GM19438 (cell line): Measurements from ENCODE around the gene GLYAT.

Experiments used
- ATAC-seq: cut with Tn5 transposase; IDR thresholded peaks from one replicate; pipeline ENCODE4 v1.9.1; 2021; ENCODE audit warnings: low read depth; ENCODE audit not compliant: unreplicated experiment

The GLYAT gene, protein sequence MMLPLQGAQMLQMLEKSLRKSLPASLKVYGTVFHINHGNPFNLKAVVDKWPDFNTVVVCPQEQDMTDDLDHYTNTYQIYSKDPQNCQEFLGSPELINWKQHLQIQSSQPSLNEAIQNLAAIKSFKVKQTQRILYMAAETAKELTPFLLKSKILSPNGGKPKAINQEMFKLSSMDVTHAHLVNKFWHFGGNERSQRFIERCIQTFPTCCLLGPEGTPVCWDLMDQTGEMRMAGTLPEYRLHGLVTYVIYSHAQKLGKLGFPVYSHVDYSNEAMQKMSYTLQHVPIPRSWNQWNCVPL

DNA sequence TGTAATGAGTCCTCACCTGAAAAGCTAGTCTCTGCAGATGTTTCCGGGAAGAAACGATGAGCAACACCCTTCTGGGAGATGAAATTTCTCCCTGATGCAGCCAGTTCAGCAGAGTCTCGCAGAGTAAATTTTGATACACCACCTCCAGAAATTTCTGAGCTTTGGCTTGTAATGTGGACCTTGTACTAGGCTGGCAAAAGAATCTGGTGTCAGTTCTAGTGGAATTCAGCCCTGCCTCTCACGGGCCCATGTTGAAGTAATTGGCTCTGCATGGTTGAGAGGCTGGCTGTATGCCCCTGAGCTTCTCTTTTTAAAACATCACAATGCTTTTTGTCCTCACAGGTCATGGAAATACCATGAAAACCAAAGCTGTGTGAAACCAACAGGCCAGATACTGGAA, at the start of gene GLYAT:
TSS of gene GLYAT (minus strand) at position 125 of the 400 bp plus-strand sequence. CDS start 7,447 bp downstream, outside the sequence.
- no peak for ATAC-seq

DNA sequence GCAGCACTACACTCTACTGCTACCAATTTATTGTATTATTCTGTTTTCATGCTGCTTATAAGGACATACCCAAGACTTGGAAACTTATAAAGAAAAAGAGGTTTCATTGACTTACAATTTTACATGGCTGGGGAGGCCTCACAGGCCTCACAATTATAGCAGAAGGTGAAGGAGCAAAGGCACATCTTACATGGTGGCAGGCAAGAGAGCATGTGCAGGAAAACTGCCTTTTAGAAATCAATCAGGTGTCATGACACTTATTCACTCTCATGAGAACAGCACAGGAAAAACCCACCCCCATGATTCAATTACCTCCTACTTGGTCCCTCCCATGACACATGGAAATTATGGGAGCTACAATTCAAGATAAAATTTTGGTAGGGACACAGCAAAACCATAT, 49.6 kb upstream of the GLYAT start:
- no peak for ATAC-seq

DNA sequence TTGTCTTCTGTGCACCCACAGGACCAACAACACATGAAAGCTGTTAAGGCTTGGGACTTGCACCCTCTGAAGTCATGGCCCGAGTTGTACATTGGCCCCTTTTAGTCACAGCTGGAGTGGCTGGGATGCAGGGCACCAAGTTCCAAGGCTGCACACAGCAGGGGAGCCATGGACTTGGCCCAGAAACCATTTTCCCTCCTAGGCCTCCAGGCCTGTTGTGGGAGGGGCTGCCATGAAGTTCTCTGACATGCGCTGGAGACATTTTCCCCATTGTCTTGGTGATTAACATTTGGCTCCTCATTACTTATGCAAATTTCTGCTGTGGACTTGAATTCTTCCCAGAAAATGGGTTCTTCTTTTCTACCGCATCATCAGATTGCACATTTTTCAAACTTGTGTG, 48.8 kb upstream of the GLYAT start:
- ATAC-seq: no peak

DNA sequence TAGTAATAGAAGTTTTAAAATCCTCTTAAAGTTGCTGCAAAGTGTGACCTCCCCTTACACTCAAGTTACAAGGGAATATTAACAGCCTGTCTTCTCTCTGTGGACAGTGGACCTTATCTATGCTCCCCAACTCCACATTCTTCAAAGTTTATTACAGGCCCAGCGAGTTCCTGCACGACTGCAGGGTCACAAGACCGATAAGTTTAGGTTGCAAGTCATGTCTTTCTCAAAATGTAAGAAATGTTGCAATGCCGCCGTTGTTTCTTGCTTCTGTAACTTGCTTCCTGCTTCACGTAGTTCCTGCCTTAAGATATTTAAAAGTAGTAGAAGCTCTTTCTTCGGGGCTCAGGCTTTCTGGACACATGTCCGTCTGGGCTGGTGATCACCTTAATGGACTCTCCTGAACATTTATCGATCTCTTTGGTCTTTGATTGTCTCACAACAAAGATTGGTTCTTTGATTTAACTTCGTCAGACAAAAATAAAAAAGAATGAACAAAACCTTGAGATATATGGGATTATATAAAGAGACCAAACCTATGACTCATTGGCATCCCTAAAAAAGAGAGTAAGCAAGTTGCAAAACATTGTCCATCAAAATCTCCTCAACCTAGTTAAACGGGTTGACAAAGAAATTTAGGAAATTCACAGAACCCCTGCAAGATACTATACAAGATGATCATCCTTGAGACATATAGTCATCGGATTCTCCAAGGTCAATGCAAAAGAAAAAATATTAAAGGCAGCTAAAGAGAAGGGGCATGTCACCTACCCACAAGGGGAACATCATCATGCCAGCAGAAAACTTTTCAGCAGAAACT, 45.4 kb upstream of the GLYAT start:
- ATAC-seq: no peak

DNA sequence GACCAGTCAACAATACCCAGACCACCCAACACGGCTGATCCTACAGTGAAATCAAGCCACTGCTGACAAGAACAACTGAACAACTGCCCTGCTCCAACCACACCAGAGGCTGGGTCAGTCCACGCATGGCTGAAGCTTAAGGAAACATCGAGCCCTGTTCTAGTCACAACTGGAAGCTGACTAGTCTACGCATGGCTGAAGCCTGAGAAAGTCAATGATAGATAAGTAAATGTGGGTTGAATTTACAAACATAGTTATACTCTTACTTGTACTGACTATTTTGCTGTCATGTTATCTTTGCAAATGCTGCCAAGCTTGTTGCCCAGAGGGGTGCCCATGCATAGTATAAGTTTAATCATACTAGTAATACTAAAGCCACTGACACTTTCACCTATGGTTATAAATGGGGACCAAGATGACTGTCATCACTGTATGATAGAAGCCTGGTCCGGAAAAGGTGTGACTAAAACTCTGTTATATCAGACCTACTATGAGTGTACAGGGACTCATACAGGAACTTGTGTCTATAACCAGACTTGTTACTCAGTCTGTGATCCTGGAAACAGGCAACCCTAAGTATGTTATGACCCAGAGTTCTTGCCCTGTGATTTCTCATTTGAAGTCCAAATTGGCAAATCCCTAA, 43.4 kb upstream of the GLYAT start:
- ATAC-seq: no peak

DNA sequence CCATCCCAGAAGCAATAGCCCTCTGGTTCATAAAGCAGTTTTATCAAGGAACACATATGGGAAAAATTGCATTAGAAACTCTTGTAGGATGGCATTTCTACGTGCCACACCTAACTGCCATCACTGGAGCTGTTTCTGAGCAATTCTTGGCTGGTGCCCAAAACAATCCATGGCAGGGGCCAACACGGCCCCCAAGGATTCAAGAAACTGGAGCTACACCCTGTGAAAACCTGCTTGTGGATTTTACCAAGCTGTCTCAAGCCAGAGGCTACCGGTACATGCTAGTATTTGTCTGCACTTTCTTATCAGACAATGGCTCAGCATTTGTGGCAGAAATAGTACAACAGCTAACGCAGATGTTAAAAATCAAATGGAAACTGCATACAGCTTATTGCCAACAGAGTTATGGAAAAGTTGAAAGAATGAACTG, 42.4 kb upstream of the GLYAT start:
- no peak for ATAC-seq

DNA sequence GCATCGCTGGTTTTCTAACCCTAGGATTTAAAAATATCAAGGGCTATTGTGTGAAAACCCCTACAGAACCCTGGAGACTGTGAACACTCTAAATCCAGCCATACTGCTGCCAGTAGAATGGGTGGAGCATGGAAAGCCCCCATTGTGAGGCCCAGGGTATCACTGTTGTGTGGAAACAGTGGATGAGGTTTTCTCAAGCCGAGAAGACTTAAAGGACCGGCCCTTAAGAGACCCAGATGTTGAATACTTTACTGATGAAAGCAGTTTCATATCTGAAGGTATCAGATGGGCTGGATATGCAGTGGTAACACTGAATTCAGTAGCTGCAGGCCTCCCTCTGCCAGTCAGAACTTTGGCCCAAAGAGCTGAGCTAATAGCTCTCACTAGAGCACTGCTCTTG, 41.6 kb upstream of the GLYAT start:
- no peak for ATAC-seq

DNA sequence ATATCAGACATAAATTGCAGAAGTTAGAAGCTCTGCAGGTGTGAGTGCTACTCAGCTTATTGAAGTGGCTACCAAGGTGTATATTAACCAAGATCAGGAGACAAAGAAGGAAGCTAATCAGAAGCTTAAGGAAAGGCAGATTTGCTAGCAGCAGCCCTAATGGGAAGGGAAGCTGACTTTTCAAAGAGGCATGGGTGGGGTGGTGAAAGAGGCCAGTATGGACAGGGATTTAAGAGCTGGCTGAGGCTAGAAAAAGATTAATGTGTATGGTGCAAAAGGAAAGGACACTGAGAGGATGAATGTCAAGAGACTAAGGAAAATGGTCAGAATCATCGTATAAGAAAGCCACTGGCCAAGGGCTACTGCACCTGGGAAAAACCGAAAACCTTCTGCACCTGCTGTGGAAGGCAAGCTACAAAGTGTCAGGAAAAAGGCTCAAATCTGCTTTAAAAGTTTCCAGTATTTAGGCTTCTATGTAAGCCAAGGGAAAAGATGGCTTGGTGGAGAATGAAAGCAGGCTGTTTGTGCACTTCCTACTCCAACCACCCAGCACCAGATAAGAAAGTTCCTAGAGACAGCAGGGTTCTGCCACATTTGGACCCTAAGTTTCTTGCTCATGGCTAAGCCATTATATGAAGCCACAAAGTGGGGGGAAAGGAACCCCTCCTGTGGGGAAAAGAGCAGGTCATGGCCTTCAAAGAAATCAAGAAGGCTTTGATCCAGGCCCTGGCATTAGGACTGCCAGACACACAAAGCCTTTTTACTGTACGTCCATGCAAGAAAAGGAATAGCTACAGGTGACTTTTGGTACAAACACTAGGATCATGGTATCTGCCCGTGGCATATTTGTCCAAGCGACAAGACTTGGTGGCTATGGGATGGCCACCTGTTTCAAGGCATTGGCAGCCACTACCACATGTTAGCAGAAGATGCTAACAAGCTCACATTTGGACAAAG, 40.9 kb upstream of the GLYAT start:
- no peak for ATAC-seq

DNA sequence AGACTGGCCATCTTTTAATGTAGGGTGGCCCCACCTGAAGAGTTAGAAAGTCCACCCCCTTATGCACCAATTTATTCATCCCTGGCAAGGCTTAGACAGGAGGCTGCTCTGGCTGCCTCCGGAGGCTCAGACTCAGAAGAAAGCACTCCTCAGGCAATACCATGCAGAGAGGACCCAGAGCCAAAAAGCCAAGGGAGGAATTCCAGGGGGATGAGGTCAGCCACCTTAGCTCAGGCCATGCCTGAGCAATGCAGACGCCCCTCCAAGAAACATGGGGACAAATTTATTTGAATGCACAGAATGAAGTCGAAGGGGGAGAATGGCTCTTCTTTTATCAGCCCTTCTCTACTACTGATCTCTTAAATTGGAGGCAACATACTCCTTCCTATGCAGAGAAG, 39.7 kb upstream of the GLYAT start:
- no peak for ATAC-seq

DNA sequence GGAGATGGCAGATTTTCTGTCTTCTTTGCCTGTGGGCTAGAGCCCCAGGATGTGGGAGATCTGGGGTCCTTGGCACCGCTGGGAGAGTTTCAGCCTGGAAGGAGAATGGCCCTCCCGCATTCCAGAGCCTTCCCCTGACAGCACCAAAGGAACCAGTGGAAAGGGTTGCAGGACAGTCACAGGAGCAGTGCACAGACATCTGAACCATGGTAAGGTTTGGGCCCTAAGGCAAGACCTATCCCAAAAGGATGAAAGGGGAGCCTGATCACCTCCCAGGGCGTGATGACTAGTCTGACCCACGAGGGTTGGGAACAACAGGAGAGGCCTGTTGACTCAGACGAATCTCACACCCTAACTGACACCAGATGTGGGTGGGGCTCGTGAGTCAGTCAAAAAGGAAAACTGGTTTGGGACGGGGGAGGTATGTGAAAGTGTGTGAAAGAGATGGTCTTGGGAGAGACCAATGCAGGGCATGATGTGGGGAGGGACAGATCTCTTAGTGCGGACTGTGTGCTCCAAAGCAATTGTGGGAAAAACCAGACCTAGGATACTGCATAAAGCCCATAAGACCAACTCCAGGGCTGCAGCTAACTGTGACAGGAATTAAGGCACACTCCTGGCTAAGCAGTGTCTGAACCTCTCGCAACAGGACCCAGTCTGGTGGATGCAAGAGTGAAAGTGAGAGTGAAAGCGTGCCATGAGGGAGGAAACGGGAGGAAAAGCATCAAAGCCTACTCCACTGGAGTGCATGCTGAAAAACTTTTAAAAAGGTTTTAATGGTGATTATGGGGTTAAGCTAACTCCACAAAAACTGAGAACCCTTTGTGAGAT, 39.1 kb upstream of the GLYAT start:
- no peak for ATAC-seq

DNA sequence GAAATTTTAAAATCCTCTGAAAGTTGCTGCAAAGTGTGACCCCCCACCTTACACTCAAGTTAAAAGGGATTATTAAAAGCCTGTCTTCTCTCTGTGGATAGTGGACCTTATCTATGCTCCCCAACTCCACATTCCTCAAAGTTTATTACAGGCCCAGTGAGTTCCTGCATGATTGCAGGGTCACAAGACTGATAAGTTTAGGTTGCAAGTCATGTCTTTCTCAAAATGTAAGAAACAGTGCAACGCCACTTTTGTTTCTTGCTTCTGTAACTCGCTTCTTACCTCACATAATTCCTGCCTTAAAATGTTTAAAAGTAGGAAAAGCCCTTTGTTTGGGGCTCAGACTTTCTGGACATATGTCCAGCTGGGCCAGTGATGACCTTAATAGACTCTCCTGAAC, 38.4 kb upstream of the GLYAT start:
- no peak for ATAC-seq

DNA sequence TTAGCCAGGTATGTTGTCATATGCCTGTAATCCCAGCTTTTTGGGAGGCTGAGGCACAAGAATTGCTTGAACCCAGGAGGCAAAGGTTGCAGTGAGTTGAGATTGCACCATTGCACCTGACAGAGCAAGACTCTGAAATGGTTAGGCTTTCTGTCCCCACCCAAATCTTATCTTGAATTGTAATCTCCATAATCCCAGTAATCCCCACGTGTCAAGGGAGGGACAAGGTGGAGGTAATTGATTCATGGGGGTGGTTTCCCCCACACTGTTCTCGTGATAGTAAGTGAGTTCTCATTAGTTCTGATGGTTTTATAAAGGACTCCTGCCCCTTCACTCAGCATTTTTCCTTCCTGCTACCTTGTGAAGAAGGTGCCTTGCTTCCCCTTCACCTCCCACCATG, 37.6 kb upstream of the GLYAT start:
- ATAC-seq: no peak

DNA sequence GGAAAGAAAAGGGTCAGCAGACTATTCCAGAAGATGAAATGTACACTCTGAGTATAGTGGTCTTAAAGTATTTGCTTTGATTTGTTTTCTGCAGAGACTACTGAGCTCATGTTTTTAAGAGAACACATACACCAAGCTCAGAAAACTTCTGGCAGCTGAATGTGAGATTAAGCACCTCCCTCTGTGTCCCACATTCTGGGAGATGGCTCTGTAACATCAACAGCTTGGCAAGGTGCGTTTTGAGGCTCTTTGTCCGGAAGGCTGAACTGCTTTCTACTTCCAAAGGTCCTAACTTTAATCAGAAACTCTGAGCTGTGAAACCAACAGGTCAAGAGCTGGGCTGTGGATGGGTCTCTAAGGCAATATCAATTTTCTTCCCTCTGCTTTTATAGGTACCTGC, 36.4 kb upstream of the GLYAT start:
- ATAC-seq: no peak

DNA sequence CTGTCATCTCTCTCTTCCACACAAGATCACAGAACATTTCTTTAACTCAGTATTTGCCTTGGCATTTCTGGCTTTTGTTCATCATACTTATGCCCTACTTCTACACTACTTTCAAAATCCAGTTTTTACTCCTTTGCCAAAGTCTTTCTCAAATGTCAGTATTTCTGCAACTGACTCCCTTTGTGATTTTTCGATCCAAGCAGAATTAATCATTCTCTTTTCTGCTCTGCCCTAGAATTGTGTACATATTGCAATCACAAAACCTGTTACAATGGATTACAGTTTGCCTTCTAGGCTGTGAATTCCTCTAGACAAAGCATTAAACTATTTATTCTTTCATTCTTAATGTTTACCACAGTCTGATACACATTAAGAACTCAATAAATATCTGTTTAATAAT, 33.3 kb upstream of the GLYAT start:
- ATAC-seq: no peak

DNA sequence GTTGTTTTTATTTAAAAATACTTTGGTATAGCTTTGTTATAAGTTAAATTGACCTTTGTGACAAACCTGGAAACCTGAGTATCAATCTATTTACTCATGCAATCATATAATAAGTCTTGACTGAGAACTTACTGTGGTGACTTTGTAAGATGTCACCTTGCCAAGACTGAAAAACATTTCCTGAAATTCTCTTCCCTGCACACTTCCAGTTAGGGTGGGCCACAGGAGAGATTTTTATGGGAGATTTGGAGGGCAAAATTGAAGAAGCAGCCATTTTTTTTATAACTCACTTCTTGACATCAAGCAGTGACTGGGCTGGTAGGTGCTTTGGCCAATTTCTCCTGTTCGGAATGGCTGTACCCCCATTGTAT, 31.4 kb upstream of the GLYAT start:
- no peak for ATAC-seq

DNA sequence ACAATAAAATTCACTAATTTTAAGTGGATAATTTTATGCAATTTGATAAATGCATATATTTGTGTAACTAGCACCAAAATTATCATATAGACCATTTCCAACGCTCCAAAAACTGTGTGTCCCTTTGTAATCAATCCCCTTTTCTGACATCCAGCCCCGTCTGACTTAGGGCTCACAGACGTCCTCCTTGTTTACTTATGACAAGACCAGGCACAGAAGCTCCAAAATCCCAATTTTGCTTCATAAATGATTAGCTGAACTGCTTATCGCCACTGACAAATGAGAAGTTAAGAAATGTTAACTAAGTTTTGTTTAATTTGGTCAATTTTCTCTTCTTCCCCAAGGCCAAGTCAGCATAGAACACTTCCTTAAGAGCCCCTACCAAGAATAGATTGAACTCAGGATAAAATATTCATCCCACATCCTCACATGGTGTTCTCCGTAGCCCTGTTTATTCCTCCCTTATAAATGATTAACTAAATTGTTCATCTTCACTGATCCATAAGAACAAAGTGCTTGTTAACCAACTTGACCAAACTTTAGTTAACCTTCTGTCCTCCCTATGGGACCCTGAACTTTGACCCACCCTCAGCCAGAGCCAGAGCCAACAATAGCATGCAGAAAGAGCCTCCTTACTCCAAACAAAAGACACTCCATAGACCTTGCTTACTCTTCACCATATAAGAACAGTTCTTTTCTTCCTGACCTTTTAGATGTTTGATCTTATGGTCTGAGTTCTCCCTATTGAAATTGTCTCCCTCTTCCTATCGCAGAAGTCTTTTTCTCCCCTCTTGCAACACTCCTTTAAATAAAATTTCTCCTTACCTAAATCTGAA, 30.8 kb upstream of the GLYAT start:
- ATAC-seq: no peak

DNA sequence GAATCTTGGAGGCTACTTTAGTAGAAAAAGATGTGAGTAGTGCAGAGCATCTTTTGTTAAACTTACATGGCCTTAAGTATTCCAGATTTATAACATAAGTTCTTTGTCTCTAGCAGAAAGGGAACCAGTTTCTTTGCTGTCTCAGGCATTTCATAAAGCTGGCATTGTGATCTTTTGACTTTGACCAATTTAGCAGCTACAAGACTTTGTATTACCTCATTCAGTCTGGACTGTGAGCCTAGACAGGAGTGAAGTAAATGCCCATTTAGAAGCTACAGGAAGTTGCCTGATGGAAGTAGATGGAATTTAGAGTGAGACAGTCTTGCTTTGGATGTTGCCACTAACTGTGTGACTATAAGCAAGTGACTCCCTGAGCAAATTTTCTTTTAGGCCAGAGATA, 25.7 kb upstream of the GLYAT start:
- ATAC-seq: no peak

DNA sequence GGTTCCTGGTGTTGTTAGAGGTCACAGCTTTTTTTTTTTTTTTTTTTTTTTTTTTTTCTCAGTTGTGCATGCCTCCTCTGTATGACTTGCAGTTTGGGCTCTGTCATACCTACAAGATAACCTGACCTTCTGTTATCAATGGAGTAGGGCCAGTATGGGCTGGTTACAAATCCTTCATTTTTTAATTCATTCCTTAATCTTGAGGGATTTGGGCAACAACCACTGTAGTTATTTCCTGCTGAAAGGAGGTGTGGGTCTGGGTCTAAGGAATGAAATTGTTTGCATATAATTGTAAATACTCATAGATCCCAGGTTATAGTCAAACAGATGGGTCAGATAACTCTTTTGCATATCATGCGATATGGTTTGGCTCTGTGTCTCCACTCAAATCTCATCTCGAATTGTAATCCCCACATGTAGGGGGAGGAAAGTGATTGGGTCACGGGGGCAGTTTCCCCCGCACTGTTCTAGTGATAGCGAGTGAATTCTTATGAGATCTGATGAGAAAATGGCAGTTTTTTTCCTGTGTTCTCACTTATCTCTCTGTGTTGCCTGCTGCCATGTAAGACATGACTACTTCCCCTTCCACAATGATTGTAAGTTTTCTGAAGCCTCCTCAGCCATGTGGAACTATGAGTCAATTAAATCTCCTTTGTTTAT, 14.1 kb upstream of the GLYAT start:
- ATAC-seq: no peak
